Measurements from ENCODE around the gene TMEM108. TPM values are rescaled to one million over a fixed set of nuclear protein-coding genes. Genes with fewer than 3 reads are reported as not detected.

The TMEM108 gene
- total and polyA plus RNA-seq, 10 of the 15 experiments (the other 5 are each of a cell fraction or from before 2014, with no cell fraction given): 0.02 to 0.58 (median 0.12) TPM; not detected in 5

DNA sequence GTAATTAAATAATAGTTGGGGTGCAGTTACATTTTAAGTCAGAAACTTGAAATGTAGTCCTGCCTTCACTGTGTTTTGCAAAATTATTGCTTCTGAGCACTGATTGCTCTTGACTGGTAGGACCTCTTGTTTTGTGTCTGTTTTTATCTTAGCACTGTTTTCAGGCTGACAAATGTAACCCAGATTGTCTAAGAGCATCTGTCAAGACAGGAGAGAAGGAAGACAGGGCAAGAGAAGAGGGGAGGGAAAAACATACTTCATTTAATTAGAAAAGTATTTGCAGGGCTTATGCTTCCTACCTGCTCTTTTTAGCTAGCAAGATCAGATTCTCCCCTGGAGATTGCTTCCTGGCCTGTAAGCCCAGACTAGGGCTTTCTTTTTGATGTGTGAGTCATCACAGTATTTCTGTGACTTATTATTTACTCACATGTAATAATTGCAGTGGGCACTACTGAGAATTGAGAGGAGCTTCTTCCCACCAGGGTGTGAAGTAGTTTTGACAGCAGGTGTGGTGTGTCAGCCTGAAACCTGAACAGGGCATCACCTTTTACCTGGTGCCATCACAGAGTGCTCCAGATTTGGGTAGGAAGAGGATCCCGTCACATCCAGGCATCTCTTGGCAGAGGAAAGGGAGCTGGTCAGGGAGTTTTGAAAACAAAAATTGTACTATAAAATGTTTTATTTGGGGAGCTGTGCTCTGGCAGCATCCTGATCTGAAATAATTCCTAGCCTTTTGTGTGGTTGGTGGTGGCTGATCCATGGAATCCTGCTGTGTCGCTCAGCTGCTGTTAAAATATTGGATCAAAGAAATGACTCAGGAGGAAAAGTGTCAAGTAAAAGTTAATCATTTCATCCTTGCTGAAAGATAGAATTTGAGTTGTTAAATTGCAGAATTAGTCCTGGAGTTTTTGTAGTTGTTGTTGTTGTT, 98.2 kb downstream of the TMEM108 start (continued):
- TF ChIP-seq ZNF592 (IDR thresholded peaks at IDR 0.05) (no peak), PRDM15 (CRISPR knock-in tag; IDR thresholded peaks at IDR 0.05) (no peak), USF2 (IDR thresholded peaks at IDR 0.05; ENCODE audit: borderline replicate concordance, low read depth, low read length) (no peak), BCLAF1 (IDR thresholded peaks at IDR 0.05) (no peak), PAX8 (IDR thresholded peaks at IDR 0.05) (no peak), HCFC1 (IDR thresholded peaks at IDR 0.05; ENCODE audit: low read length) (no peak), NRF1 (conservative IDR thresholded peaks at IDR 0.05; ENCODE audit: low read depth, low read length) (no peak), ZBED1 (IDR thresholded peaks at IDR 0.05; ENCODE audit: borderline replicate concordance) (no peak), SIN3A (IDR thresholded peaks at IDR 0.05; ENCODE audit: low read depth, low read length) (no peak), IKZF2 (IDR thresholded peaks at IDR 0.05) (peak; percentile 59 to 79; a peak in 3 of 4 replicates)
- TF ChIP-seq, protein P1, sequence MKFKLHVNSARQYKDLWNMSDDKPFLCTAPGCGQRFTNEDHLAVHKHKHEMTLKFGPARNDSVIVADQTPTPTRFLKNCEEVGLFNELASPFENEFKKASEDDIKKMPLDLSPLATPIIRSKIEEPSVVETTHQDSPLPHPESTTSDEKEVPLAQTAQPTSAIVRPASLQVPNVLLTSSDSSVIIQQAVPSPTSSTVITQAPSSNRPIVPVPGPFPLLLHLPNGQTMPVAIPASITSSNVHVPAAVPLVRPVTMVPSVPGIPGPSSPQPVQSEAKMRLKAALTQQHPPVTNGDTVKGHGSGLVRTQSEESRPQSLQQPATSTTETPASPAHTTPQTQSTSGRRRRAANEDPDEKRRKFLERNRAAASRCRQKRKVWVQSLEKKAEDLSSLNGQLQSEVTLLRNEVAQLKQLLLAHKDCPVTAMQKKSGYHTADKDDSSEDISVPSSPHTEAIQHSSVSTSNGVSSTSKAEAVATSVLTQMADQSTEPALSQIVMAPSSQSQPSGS (IDR thresholded peaks at IDR 0.05; ENCODE audit: low read length): no peak

Measured in GM12878 (cell line).